LNCaP clone FGC (cell line): ENCODE data around the gene MRTFA.
"Not testable (repeated sequence)": the region's sequence is repeated elsewhere in the genome, so short reads cannot be mapped to it uniquely, and the experiment has no call there.

Source experiments
- DNase-seq: peaks from one replicate; pipeline ENCODE4 v3.0.0-alpha.2; 2011; ENCODE audit warnings: low read depth
- H3K4me3 ChIP-seq: 2 replicates; pipeline ENCODE4 v1.5.1; 2011; ENCODE audit warnings: mild to moderate bottlenecking, low read depth, low read length, control low read depth
- TF ChIP-seq, protein P1 (sequence below): IDR thresholded peaks from 2 replicates; pipeline ENCODE4 v1.5.1; 2012; ENCODE audit warnings: mild to moderate bottlenecking; ENCODE audit not compliant: control insufficient read depth, insufficient read depth; ENCODE audit errors: extremely low read depth

MRTFA gene

DNA sequence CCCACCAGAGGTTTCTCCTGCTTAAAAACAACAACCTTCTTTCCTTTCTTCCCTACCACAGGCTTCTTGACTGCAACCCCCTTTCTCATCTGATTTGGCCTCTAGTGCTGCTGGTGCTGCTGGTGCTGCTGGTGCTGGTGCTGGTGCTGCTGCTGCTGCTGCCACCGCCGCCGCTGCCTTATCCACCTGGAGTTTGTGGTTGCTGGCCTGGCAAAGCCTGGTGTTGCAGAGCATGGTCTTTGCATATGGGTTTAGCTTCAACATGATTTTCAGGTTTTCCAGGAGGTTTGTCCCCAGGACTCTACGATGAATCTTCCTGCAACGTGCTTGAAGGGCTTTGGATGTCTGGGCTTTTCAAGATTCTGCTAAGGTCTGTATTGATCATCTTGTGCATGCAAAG is 49.7 kb downstream of the MRTFA start:
- TF ChIP-seq, protein P1, sequence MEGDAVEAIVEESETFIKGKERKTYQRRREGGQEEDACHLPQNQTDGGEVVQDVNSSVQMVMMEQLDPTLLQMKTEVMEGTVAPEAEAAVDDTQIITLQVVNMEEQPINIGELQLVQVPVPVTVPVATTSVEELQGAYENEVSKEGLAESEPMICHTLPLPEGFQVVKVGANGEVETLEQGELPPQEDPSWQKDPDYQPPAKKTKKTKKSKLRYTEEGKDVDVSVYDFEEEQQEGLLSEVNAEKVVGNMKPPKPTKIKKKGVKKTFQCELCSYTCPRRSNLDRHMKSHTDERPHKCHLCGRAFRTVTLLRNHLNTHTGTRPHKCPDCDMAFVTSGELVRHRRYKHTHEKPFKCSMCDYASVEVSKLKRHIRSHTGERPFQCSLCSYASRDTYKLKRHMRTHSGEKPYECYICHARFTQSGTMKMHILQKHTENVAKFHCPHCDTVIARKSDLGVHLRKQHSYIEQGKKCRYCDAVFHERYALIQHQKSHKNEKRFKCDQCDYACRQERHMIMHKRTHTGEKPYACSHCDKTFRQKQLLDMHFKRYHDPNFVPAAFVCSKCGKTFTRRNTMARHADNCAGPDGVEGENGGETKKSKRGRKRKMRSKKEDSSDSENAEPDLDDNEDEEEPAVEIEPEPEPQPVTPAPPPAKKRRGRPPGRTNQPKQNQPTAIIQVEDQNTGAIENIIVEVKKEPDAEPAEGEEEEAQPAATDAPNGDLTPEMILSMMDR, result no peak
- no peak for DNase-seq
- no peak overlapping the region for H3K4me3 ChIP-seq

DNA sequence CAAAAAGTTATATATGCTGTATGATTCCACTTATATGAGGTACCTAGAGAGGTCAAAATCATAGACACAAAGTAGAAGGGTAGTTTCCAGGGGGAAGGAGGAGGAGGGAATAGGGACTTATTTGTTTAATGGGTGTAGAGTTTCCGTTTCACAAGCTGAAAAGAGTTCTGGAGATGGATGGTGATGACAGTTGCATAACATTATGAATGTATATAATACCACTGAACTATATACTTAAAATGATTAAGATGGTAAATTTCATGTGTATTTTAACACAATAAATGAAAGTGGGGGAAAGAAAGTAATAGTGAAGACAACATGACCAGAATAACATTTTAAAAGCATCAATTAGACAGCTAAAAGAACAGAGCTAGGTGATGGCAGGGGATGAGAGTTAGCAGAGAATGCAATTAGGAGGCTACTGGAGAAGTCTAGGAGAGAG is 51.2 kb downstream of the MRTFA start:
- TF ChIP-seq, protein P1, result no peak
- H3K4me3 ChIP-seq, result no peak overlapping the region
- DNase-seq, result no peak

DNA sequence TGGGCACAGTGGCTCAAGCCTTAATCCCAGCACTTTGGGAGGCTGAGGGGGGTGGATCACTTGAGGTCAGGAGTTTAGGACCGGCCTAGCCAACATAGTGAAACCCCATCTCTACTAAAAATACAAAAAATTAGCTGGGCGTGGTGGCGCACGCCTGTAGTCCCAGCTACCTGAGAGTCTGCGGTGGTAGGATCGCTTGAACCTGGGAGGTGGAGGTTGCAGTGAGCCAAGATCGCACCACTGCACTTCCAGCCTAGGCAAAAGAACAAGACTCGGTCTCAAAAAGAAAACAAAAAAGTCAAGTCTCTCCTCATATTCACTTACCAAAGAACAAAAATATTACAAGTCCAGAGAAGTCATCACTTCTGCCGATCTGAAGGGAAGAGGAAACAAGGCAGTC is 51.8 kb downstream of the MRTFA start:
- H3K4me3 ChIP-seq, DNase-seq: not testable (repeated sequence)

DNA sequence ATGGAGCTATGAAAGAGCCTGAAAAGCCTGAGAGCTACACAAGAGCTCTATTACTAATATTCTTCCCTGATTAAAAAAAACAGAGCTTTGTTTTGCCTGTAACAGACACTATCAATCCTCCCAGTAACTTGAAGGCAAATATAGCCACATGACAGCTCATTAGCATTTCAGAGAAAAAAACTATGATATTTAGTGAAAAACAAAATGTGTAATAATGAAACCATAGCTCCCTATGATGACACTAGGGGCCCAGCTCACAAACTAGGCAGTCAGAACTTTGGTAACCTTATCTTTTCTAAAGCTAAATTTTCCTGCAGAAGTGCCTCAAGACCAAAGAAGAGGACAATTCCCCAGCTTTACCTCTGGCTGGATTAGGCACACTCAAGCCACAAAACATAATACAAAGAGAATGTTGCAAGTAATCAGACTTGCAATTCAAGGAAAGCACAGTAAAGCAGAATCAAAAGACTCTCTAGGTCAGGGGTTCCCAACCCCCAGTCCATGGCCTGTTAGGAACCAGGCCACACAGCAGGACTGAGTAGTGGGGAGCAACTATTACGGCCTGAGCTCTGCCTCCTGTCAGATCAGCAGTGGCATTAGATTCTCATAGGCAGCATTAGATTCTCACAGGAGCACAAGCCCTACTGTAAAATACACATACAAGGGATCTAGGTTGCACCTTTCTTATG is 53.3 kb downstream of the MRTFA start:
- no peak for DNase-seq
- TF ChIP-seq, protein P1, result no peak
- no peak overlapping the region for H3K4me3 ChIP-seq

DNA sequence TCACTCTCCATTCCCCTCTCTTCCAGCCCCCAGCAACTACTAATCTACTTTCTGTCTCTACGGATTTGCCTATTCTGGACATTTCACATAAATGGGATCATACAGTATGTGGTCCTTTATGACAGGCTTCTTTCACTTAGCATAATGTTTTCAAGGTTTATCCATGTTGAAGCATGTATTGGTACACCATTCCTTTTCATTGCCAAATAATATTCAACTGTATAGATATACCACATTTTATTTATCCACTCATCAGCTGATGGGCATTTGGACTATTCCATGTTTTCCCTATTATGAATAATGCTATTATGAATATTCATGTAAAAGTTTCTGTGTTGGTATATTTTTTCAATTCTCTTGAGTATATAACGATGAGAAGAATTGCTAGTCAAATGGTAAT is 54.5 kb downstream of the MRTFA start:
- no peak for DNase-seq
- H3K4me3 ChIP-seq, result no peak overlapping the region
- TF ChIP-seq, protein P1, result no peak

DNA sequence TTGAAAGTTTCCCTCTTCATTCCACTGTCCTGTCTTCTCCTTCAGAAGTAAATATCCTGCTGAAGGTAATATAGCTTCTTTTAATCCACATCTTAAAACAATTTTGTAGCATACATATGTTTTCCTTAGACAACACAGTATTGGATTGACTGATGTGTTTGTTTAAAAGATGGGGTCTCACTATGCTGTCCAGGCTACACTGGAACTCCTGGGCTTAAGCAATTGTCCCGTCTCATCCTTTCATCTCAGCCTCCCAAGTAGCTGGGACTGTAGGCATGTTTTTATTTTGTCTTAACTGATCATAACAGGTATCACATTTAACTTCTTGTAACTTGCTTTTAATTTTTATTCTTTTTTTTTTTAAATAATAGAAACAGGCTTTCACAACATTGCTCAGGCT is 55.9 kb downstream of the MRTFA start:
- DNase-seq, result no peak
- TF ChIP-seq, protein P1, result no peak
- no peak overlapping the region for H3K4me3 ChIP-seq

DNA sequence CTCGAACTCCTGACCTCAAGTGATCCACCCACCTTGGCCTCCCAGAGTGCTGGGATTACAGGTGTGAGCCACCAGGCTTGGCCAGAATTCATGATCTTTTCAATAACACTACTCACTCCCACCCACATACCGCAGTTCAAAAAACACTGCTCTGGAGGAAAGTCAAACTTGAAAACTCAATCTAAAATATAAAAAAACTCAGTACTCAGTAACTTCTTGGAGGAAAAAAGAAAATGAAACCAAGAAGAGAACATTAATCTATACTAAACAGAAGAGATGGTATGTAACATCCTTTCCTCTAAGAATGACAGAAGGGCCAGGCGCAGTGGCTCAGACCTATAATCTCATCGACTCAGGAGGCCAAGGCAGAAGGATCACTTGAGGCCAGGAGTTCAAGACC is 58.3 kb downstream of the MRTFA start:
- DNase-seq, result no peak
- TF ChIP-seq, protein P1, result no peak
- no peak overlapping the region for H3K4me3 ChIP-seq
